GM23338 (cell line): ENCODE data around the gene MEI1.

ENCODE experiments used
- CREB1 ChIP-seq: fragments of 250-450 bp; sonication (Bioruptor Pico); IDR thresholded peaks from 2 replicates; pipeline ENCODE4 v1.5.0; 2020; ENCODE audit warnings: low read depth, mild to moderate bottlenecking, moderate library complexity
- CTCF ChIP-seq, 2 experiments: fragments of 200-600 bp in 1 of 2; sonication (generic) in 1 of 2; conservative IDR thresholded peaks; 2 replicates each; pipeline versions ENCODE4 v1.5.1 to v1.6.1; 2016 to 2017; ENCODE audit warnings: antibody characterized with exemption in 2 of 2, low read depth in 2 of 2, mild to moderate bottlenecking in 2 of 2, moderate library complexity in 1 of 2
- ETS1 ChIP-seq: IDR thresholded peaks from 2 replicates; pipeline ENCODE4 v1.6.1; 2016; ENCODE audit warnings: antibody characterized with exemption
- EZH2 ChIP-seq: fragments of 200-600 bp; sonication (generic); IDR thresholded peaks from one replicate; pipeline ENCODE4 v1.8.0; 2017; ENCODE audit warnings: antibody characterized with exemption, mild to moderate bottlenecking, low read depth; ENCODE audit not compliant: unreplicated experiment
- EZH2phosphoT487 ChIP-seq: fragments of 200-600 bp; sonication (generic); IDR thresholded peaks from one replicate; pipeline ENCODE4 v1.8.1; 2018; ENCODE audit warnings: antibody characterized with exemption; ENCODE audit not compliant: unreplicated experiment
- POLR2AphosphoS5 ChIP-seq: IDR thresholded peaks from 2 replicates; pipeline ENCODE4 v1.6.1; 2016; ENCODE audit warnings: antibody characterized with exemption, low read depth
- REST ChIP-seq: IDR thresholded peaks from one replicate; pipeline ENCODE4 v1.6.1; 2018; ENCODE audit warnings: antibody characterized with exemption; ENCODE audit not compliant: unreplicated experiment
- STAT1 ChIP-seq: IDR thresholded peaks from one replicate; pipeline ENCODE4 v1.6.1; 2016; ENCODE audit warnings: antibody characterized with exemption; ENCODE audit not compliant: unreplicated experiment
- ZNF331 ChIP-seq: fragments of 250-450 bp; sonication (Bioruptor Pico); IDR thresholded peaks from 2 replicates; pipeline ENCODE4 v1.5.0; 2020; ENCODE audit warnings: low read depth, mild to moderate bottlenecking, moderate library complexity

- TF ChIP-seq CTCF (conservative IDR thresholded peaks at IDR 0.05; ENCODE audit: low read depth in 2 of 2): no peak
- TF ChIP-seq POLR2AphosphoS5: no peak
- no peak for TF ChIP-seq EZH2phosphoT487
- no peak for TF ChIP-seq EZH2
- TF ChIP-seq STAT1: no peak
- TF ChIP-seq CREB1 (CRISPR knock-in tag): no peak
- no peak for TF ChIP-seq REST
- TF ChIP-seq ZNF331 (CRISPR knock-in tag): no peak
- TF ChIP-seq ETS1: no peak
Measured at GRCh38 chr22:41768430-41768829, 69.1 kb downstream of the MEI1 start.
